DMS53 (cell line): ENCODE measurements around the gene KAZALD1.
"Not testable (repeated sequence)": the region's sequence is repeated elsewhere in the genome, so short reads cannot be mapped to it uniquely, and the experiment has no call there.

Source experiments
- DNase-seq: peaks from one replicate; lab custom pipeline; 2025; lab: John Stamatoyannopoulos, UW

KAZALD1 gene

GRCh38 chr10:101030496-101031127 is 31.2 kb upstream of the KAZALD1 start:
- peak; percentile 35 for DNase-seq

GRCh38 chr10:101031128-101031795 is 30.5 kb upstream of the KAZALD1 start, which contains the start of the genes PDZD7 and SFXN3:
TSS of gene PDZD7 (minus strand) at chr10:101031129. CDS start at chr10:101030219, 910 bp downstream.
TSS of gene SFXN3 (plus strand) at chr10:101031234. CDS start at chr10:101034695, 3,461 bp downstream.
- peak; percentile 97 for DNase-seq

- peak; percentile 85 for DNase-seq
Measured at GRCh38 chr10:101031796-101032636, 29.8 kb upstream of the KAZALD1 start.

GRCh38 chr10:101032637-101033224 is 29.1 kb upstream of the KAZALD1 start:
- DNase-seq: peak; percentile 83

GRCh38 chr10:101033276-101033675 is 28.5 kb upstream of the KAZALD1 start:
- DNase-seq: no peak

GRCh38 chr10:101034404-101034803 is 27.4 kb upstream of the KAZALD1 start:
- DNase-seq: not testable (repeated sequence)

GRCh38 chr10:101035314-101035713 is 26.5 kb upstream of the KAZALD1 start:
- no peak for DNase-seq

GRCh38 chr10:101035916-101036702 is 25.7 kb upstream of the KAZALD1 start:
- no peak for DNase-seq

GRCh38 chr10:101036726-101037125 is 25.1 kb upstream of the KAZALD1 start:
- no peak for DNase-seq

- DNase-seq: no peak
Measured at GRCh38 chr10:101038484-101038883, 23.3 kb upstream of the KAZALD1 start.

- DNase-seq: no peak
Measured at GRCh38 chr10:101040061-101040460, 21.7 kb upstream of the KAZALD1 start.

GRCh38 chr10:101040851-101041250 is 20.9 kb upstream of the KAZALD1 start:
- DNase-seq: no peak

GRCh38 chr10:101041252-101041761 is 20.5 kb upstream of the KAZALD1 start:
- peak; percentile 90 for DNase-seq

GRCh38 chr10:101042118-101042517 is 19.7 kb upstream of the KAZALD1 start:
- no peak for DNase-seq

GRCh38 chr10:101042667-101043362 is 19.0 kb upstream of the KAZALD1 start:
- DNase-seq: peak; percentile 99

GRCh38 chr10:101043363-101043707 is 18.5 kb upstream of the KAZALD1 start:
- DNase-seq: peak; percentile 69

GRCh38 chr10:101044117-101044516 is 17.7 kb upstream of the KAZALD1 start:
- no peak for DNase-seq

- no peak for DNase-seq
Measured at GRCh38 chr10:101046332-101047238, 15.2 kb upstream of the KAZALD1 start.

GRCh38 chr10:101047268-101047667 is 14.5 kb upstream of the KAZALD1 start:
- DNase-seq: no peak
